Measurements from ENCODE around the gene FAM98C.
"Not testable (repeated sequence)": the region's sequence is repeated elsewhere in the genome, so short reads cannot be mapped to it uniquely, and the experiment has no call there.

FAM98C gene

DNA sequence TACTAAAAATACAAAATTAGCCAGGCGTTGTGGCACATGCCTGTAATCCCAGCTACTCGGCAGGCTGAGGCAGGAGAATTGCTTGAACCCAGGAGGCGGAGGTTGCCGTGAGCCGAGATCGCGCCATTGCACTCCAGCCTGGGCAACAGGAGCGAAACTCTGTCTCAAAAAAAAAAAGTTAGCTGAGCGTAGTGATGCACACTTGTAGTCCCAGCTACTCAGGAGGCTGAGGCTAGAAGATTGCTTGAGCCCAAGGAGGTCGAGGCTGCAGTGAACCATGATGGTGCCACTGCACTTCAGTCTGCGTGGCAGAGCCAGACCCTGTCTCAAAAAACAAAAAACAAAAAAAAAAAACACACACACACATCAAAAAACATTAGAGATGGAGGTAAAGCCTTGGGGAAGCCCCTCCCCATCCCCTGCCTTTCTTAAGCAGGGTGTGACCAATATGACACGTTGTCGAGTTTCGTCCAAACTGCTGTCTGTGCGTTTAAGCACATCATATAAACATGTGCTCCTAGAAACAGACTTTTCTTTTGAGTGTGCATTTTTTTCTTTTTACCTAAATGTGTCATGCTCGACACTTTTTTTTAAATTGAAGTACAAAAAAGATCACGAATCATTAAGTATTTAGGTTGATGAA, 24.3 kb downstream of the FAM98C start:
- DNase-seq (ENCODE audit: low spot score), result not testable (repeated sequence)

DNA sequence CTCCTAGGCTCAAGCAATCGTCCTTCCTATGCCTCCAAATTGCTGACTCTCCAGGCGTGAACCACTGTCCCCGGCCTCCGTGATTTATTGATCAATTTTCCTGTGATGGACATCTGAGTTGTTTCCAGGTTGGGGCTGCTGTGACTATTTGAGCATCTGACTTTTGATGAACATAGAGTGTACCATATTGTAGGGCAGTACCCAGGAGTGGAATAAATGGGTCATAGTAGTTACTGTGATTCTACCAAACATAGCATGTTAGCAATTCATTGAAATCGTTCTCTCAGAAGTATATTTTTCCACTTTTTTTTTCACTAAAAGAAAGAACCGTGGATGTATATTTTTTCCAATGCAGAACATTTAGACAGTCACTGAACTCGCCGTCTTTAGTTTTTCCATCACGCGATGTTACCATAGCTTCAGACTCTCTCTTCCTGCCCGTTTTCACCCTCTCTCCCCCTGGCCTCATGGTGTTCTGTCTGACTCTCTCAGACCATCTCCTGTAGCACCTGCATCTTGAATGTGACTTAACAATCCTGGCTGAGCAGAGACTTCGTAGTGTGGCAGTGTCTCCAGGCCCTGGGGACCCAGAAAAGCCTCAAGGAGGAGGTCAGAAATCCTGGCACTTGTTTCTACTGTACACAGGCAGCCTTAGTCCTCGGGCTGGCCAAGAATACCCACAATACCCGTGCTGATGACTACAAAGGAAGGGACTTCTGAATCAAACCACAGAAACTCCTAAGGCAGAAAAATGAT, 26.3 kb downstream of the FAM98C start:
- DNase-seq (ENCODE audit: low spot score), result no peak

DNA sequence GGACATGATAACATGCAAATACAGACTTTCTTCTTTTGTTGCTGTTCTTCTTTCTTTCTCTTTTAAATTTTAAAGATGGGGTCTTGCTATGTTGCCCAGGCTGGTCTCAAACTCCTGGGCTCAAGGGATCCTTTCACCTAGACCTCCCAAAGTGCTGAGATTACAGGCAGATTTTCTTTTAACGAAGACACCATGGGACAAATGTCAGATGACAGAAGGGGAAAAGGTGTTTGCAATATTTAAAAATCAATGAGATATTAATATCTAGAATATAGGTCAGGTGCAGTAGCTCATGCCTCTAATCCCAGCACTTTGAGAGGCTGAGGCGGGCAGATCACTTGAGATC, 26.9 kb downstream of the FAM98C start:
- no peak for DNase-seq (ENCODE audit: low spot score)

DNA sequence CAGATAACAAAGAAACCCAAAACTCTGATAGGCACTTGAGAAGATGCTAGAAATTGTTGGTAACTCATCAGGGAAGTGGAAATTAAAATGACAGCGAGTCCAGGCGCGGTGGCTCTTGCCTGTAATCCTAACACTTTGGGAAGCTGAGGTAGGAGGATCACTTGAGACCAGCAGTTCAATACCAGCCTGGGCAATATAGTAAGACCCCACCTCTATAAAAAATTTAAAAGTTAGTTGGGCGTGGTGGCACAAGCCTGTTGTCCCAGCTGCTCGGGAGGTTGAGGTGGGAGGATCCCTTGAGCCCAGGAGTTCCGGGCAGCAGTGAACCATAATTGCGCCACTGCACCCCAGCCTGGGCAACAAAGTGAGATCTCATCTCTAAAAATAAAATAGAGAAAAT, 28.0 kb downstream of the FAM98C start:
- no peak for DNase-seq (ENCODE audit: low spot score)

DNA sequence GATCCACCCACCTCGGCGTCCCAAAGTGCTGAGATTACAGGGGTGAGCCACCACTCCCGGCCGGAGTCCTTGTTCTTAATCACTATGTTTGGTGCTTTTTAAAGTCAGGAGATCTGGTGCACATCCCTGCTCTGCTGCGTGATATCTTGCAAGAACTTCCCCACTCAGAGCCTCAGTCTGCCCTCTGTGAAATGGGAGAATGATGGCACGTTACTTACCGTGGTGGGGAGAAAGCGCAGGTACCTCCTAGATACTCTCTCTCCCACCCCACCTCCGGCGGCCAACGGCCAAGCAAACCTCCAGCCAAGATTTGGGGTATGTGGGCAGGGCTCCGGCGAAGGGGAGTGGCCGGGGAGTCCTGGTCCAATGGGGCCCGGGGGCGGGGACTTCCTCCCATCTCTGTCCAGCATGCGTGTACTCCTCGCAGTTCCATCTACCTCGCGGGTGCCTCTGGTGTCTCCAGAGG, 30.4 kb downstream of the FAM98C start, which contains the start of gene RYR1:
TSS of gene RYR1 (plus strand) at position 424 of the 466 bp plus-strand sequence. CDS start 139 bp downstream, outside the sequence.
- no peak for DNase-seq (ENCODE audit: low spot score)

DNA sequence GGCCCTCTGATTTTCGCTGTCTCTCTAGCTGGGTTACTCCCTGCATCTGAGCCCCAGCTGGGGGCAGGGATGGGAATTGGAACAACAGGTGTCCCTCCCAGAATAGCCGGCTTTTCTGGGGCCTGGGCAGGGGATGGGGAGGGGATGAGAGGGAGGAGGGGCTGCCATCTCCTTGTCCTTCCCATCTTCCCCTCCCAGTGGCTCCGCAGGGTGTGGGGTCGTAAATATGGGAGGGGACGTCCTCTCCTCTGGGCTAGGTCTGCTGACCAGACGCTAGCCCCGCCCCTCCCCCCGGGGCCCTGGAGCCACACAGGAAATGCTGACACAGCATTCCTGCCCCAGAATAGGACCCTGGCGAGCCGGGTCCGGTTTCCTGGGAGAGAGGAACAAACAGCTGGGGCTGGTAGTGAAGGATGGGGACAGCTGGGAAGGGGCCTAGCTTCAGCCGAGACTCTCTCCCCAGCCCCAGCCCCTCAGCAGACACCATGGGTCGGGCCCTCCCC, 31.7 kb downstream of the FAM98C start:
- no peak for DNase-seq (ENCODE audit: low spot score)

DNA sequence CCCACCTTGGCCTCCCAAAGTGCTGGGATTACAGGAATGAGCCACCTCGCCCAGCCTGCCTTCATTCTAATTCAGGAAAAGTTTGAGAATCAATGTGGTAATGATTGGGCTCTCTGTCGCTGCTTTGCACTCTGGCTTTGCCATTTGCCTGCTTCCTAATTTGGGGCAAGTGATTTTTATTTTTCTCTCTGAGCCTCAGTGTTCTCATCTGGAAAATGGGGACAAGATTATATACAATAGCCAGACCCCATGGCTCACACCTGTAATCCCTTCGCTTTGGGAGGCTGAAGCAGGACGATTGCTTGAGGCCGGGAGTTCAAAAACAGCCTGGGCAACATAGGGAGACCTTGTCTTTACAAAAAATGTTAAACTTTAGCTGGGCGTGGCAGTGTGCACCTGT, 34.4 kb downstream of the FAM98C start:
- no peak for DNase-seq (ENCODE audit: low spot score)

DNA sequence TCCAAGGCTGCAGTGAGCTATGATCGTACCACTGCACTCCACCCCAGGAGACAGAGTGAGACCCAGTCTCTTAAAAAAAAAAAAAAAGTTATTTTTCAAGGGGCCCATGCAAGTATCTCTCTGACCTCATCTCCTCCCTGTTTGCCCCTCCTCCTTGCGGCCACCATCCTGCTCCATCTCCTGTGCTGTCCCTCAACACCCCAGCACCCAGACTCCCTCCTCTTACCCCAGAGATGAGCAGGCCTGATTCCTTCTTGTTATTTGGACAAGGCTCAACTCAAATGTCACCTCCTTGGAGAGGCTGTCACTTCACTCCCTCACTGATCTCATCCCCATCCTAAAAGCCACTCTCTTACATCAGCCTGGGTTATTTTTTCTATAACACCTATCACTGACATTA, 35.0 kb downstream of the FAM98C start:
- DNase-seq (ENCODE audit: low spot score), result no peak

DNA sequence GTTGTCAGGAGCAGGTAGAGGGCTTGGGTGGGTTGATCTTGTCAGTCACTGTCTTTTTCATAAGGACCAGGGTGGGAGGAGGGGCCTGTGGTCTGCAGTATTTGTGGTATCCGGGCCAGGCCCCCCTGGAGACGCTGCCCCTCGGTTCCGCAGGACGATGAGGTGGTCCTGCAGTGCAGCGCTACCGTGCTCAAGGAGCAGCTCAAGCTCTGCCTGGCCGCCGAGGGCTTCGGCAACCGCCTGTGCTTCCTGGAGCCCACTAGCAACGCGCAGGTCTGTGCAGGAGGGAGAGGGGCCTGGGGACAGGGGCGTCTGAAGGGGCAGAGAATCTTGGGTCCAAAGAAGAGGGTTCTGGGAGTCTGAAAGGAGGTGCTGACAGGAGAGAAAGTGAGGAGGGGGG, 37.7 kb downstream of the FAM98C start:
- DNase-seq (ENCODE audit: low spot score), result no peak

DNA sequence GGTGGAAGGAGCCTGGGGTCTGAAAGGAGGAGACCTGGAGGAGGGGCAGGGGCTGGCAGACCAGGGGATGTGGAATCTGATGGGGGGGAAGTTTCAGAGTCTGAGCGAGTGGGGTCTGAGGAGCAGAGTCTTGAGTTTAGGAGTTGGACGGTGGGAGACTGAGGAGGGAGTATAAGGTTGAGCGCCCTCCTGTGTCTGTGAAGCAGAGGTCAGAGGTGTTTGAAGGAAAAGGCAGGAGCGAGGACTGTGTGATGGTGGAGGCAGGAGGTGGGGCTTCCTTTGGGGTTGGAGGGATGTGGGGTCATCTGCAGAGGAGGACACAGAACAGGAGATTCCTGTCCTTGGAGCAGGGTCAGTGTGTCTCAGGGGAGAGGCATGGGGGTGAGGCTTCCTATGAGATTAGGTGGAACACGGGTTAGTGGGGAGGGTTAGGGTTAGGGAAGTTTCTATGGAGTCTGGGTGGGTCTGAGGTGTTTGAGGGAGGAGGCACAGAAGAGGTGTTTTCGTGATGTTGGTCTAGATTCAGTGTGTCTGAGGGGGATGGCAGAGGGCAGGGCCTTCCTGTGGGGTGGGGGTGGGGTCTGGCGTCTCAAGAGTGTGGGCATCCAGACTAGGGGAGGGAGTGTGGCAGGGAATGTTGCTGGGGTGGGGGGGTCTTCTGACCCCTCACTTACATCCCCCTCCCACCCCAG, 38.9 kb downstream of the FAM98C start:
- no peak for DNase-seq (ENCODE audit: low spot score)

DNA sequence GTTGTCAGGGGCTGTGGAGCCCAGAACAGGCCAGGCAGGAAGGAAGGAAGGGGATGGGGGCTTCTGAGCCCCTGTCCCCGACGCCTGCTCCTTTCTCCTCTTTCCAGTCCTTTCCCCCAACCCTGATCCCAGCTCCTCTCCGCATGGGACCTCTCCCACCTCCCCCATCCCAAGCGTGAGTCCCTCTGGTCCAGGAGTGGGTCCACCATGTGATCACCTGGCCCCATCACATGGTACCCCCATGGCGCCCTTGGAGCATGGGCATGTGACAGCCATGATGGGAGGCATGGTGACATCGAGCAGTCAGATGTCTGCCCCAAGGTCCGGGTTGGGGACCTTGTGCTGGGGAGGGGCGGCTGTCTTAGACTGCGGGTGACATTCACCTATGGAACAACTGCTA, 39.8 kb downstream of the FAM98C start:
- DNase-seq (ENCODE audit: low spot score), result no peak

DNA sequence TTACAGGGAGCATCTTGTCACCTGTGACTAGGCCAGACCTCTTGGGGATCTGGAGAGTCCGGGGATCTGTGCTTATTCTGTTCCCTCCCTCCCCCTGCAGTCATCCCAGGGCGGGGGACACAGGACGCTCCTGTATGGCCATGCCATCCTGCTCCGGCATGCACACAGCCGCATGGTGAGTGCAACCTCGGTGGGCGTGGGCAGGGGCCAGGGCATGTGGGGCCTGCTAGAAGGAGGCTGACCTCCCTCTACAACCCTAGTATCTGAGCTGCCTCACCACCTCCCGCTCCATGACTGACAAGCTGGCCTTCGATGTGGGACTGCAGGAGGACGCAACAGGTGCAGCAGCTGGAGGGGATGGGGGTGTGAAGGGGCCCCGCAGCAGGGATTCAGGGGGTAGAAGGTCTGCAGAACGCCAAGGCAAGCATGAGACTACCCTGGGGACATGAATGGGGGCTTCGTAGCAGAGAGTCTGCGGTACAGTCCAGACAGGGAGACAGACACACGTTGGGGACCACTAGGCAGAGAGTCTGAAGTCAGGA, 40.6 kb downstream of the FAM98C start:
- DNase-seq (ENCODE audit: low spot score), result no peak

DNA sequence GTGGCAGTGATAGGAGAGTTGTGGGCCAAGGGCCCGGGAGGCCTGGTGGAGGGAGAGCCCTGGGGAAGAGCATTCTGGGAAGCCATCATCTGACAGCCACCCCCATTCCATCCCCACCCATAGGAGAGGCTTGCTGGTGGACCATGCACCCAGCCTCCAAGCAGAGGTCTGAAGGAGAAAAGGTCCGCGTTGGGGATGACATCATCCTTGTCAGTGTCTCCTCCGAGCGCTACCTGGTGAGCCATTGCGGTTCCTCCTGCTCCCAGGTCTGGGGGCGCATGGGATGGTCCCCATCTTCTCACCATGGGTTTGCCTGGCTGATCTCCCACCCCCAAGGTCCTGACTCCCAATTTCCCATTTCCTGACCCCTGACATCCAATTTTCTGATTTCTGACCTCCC, 41.1 kb downstream of the FAM98C start:
- no peak for DNase-seq (ENCODE audit: low spot score)

DNA sequence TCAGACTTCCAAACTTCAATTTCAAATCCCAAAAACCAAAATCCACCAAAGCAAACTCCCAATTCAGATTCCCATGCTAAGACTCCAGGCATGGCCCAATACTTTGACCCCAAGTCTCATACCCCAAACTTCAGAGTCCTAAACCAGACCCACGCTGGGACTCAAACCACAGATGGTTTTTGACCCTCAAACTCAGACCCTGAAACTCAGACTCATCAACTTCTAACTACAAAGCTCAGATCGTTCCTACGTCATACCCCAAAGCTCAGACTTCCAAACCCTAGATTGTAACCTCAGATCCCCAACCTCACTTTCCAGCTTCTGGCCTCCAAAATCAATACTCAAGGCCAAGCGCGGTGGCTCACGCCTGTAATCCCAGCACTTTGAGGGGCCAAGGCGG, 42.5 kb downstream of the FAM98C start:
- no peak for DNase-seq (ENCODE audit: low spot score)

DNA sequence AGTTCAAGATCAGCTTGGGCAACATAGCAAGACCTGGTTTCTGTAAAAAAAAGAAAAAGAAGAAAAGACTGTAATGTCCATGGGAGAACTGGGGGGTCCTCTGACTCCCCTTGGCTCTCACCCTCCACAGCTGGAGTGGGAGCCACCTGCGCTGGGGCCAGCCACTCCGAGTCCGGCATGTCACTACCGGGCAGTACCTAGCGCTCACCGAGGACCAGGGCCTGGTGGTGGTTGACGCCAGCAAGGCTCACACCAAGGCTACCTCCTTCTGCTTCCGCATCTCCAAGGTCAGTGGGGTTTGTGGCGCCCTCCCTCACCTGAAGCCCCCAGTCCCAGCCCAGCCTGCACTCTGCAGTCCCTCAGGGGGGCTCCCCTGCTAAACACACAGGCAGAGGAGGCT, 45.3 kb downstream of the FAM98C start:
- no peak for DNase-seq (ENCODE audit: low spot score)

DNA sequence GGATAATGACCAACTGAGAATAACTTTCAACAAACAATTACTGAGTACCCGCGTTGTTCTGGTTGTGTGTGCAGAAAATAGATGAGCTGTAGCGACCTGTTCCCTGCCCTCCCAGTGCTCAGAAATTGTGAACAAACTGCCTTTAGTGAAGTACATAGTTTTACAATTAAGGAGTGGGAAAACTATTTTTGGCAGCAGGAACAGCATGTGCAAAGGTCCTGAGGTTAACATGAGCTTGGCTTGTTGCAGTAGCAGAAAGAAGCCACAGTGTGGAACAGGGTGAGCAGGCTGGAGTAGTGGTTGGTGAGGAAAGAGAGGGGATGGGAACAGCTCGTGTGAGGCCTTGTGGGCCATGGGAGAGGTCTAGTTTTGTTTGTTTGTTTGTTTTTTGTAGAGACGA, 46.6 kb downstream of the FAM98C start:
- DNase-seq (ENCODE audit: low spot score), result no peak

DNA sequence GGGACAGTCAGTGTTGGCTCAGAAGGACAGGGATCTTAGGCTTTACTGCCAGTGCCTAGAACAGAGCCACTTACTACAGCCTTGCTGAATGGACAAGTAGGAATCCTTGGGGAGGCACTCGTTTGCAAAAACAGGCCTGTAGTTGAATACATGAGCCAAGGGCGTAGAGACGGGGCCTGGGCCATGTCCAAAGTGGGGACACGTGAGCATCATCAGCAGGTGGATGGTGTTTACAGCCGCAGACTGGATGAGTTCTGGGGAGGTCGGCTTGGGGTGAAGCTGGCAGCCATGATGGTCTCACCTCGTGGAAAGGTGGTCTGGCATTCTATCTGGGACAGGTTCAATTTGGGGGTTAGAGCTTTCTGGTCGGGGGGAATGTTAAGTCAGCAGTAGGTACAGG, 48.1 kb downstream of the FAM98C start:
- no peak for DNase-seq (ENCODE audit: low spot score)

DNA sequence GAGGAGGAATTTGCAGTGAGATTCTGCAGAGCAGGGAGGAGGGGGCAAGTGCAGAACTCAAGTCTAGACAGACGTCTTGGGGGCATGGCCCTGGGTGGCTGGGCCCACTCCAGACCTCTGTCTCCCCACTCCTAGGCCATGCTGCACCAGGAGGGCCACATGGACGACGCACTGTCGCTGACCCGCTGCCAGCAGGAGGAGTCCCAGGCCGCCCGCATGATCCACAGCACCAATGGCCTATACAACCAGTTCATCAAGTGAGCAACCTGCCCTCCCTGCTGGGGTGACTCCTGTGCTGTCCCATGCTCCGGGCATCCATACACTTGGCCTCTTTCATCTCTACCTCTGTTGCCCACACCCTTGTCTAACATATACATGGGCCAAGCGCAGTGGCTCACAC, 48.7 kb downstream of the FAM98C start:
- DNase-seq (ENCODE audit: low spot score), result no peak

DNA sequence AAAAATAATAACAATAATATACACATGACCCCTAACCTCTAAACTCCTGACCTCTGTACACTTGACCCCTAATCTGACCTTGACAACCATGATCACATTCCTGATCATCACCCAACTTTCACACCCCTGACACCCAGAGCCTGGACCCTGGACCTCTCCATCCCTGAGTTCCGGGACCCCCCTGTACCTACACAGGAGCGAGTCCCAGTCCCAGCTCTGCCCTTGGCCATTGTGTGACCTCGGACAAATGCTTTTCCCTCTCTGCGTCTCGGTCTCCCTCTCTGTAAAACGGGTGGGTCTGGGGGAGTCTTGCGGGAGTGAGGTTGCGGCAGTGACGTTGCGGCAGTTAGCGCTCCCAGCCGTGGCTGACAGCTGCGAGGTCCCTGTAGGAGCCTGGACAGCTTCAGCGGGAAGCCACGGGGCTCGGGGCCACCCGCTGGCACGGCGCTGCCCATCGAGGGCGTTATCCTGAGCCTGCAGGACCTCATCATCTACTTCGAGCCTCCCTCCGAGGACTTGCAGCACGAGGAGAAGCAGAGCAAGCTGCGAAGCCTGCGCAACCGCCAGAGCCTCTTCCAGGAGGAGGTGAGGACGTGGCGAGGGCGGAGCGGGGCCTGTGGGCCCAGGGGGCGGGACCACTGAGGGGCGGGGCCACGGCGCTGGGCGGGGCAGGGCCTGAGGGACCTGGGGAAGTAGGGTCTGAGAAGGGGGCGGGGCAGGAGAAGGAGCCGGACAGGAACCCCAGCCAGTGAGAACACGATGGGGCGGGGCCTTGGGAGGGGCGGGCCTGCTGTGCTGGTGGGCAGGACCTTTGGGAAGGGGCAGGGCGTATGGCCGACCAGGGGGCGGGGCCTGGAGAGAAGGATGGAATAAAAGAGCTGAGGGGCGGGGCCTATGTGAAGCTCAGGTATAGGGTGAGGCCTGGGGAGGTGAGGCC, 49.8 kb downstream of the FAM98C start:
- DNase-seq (ENCODE audit: low spot score), result peak; percentile 56

DNA sequence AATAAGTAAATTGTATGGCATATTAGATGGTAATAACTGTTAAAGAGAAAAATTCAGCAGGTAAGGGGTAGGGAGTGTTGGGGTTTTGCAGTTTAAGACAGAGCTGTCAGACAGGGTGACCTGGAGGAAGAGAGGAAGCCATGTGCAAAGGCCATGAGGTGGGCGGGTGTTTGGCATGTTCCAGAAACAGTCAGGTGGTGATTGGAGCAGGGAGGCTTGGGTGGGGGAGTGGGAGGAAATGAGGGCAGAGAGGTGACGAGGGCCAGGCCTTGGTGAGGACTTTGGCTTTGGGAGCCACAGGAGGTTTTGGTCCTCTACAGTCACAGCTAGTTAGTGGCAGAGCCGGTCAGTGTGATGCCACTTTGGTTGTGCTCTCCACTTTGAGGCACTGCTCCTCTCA, 50.7 kb downstream of the FAM98C start:
- no peak for DNase-seq (ENCODE audit: low spot score)

DNA sequence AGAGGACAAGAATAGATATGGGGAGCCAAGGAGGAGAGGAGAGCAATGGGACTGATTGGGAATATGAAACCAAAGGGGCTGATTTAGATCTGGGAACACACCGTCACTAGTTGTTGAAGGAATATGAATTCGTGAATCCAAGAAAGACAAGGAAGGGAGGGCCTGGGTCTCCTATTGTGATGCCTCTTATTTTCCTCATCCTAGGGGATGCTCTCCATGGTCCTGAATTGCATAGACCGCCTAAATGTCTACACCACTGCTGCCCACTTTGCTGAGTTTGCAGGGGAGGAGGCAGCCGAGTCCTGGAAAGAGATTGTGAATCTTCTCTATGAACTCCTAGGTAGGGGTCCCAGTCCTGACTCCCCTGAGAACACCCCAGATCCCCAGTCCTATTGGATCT, 52.1 kb downstream of the FAM98C start:
- no peak for DNase-seq (ENCODE audit: low spot score)

DNA sequence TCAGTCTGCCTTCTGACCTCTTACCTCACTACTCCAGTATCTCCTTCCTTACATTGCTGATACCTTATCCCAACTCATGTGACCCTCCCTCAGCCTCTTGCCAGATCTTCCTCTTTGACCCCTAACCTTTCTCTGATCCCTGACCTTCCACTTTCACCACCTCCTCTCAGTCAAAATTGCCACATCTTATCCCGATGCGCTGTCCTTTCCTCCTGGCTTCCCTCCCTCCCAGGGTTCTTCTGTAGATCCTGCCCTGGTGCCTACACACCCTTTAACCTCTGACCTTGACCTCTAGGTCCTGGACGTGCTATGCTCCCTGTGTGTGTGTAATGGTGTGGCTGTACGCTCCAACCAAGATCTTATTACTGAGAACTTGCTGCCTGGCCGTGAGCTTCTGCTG, 54.3 kb downstream of the FAM98C start:
- DNase-seq (ENCODE audit: low spot score), result no peak

Data from D341Med (cell line).